HCT116 (cell line): ENCODE results near the gene ESPL1.

ENCODE experiments used
- EZH2phosphoT487 ChIP-seq: fragments of 200-600 bp; IDR thresholded peaks from 2 replicates; pipeline ENCODE4 v1.6.1; 2018; ENCODE audit warnings: antibody characterized with exemption, borderline replicate concordance
- JUND ChIP-seq: IDR thresholded peaks from 2 replicates; pipeline ENCODE4 v1.6.1; 2012
- POLR2AphosphoS5 ChIP-seq: IDR thresholded peaks from 2 replicates; pipeline ENCODE4 v1.6.1; 2011; ENCODE audit warnings: mild to moderate bottlenecking, low read depth, low read length, moderate library complexity

- no peak for TF ChIP-seq JUND
- TF ChIP-seq EZH2phosphoT487, result no peak
- no peak for TF ChIP-seq POLR2AphosphoS5
These were observed 34.4 kb upstream of the ESPL1 start for GRCh38 chr12:53233671-53234121.
